Left renal pelvis (tissue), 4 donors: ENCODE data around the gene RNF121. TPM values are rescaled to one million over a fixed set of nuclear protein-coding genes. Genes with fewer than 3 reads are reported as not detected.

Experiments
- DNase-seq, 4 donors: peaks; one replicate each; pipeline ENCODE4 v3.0.0-alpha.2; 2013; ENCODE audit warnings: low read depth in 4 of 4, low spot score in 3 of 4
- polyA plus RNA-seq, 4 donors: library from polyadenylated mRNA; unstranded; fragments of 120-200 nt; gene quantifications; one replicate each; pipeline ENCODE4 v1.2.1, GENCODE V29; 2013; ENCODE audit not compliant: insufficient read length in 4 of 4

The RNF121 gene
- polyA plus RNA-seq, 4 donors, result 33.4 to 45.1 (median 41.4) TPM

- DNase-seq, result no peak
Measured at GRCh38 chr11:72026090-72026489, 97.2 kb downstream of the RNF121 start.

GRCh38 chr11:72030472-72031045, 101.7 kb downstream of the RNF121 start:
- DNase-seq, result no peak

- DNase-seq, result no peak
Measured at GRCh38 chr11:72036687-72037086, 107.8 kb downstream of the RNF121 start.

DNA sequence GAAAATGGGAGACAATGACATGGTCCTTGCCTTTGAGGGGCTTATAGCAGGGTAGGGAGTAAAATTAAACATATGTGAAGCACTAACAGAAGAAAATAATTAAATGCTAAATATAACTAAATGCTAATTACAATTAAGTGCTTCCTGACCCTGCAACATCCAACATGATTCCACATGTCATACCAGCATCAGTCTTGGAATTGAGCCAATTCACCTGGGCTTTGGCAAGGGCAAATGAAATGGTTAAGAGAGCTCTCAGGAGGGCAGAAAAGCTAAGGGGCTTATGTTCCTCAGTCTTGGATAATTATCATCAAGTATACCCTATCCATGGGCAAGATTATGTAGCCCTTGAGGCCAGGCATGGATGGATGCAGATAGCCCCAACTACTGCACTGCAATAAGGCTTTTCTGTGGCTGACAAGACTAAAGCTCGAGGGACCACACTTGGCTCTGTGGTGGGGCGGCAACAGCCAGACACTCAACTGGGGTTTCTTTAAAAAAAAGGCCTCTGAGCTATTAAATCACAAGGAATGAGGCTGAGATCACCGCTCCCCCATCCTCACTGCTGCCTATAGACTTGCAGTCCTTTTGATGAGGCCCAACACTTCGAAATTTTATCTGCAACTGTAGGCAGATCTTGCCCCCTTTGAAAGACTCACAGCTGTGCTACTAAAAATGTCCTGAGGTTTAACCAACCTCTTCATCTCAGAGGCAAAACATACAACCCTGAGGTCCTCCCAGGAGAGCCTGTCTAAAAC, 108.9 kb downstream of the RNF121 start:
- no peak for DNase-seq

DNA sequence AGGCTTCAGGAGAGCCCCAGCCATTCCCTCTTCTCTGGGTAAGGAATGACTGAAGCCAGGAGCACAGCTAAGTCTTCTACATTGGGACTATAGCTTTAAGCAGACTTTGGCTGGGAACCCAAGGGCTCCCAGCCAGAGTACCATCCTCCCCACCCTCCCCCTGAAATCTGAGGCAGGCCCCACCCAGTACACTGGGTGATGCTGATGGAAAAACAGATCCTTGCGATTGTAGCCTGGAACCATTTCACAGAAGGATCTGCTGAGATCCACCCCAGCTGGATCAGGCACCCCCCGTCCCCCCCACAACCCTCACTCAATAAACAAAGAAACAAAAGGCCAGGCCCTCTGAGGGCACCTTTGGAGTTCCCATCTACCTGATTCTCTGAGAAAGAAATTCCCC, 109.6 kb downstream of the RNF121 start:
- no peak for DNase-seq

DNA sequence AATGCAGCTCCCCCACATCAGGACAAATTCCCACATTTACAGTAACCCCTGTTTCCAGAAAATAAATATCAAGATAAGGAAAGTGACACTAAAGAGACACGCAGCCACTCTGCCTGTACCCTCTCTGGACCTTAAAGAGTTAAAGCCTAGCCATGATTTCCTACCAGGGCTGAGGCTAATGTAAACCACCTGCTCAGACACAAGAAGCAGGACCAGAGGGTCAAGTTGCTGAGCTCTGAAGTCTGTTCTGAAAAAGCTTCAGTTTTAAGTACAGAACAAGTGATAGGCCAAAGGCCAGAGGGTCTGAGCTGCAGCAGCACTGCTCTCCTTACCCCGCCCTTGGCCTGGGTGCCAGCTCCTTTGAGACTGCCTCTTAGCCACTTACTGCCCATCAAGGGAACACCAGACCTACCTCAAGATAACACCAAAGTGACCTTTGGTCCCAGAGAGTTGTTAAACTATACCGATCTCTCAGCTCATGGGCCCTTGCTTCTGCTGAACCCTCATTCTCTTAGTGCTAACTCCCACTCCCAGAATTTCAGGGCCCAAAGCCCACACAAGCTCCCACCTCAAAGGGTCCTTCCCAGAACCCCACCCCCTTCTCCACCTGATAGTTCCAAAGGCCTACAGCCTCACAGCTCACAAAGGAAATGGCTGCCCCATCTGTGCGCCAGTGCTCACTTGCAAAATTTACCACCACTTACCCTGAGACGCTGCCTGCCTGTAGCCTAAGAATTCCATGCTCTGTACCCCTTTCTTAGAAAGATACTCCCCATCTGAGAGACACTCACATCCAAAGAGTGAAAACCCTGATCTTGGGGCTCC, 110.4 kb downstream of the RNF121 start:
- DNase-seq, result no peak

- no peak for DNase-seq
Measured at GRCh38 chr11:72039856-72040401, 111.1 kb downstream of the RNF121 start.

GRCh38 chr11:72040491-72041363, 111.9 kb downstream of the RNF121 start:
- DNase-seq, result peak; percentile 91 to 93 (median 93)

- peak in 2 of 4 donors; percentile 57 to 59 for DNase-seq
Measured at GRCh38 chr11:72041364-72042063, 112.7 kb downstream of the RNF121 start.

GRCh38 chr11:72042064-72042745, 113.4 kb downstream of the RNF121 start:
- DNase-seq, result no peak

DNA sequence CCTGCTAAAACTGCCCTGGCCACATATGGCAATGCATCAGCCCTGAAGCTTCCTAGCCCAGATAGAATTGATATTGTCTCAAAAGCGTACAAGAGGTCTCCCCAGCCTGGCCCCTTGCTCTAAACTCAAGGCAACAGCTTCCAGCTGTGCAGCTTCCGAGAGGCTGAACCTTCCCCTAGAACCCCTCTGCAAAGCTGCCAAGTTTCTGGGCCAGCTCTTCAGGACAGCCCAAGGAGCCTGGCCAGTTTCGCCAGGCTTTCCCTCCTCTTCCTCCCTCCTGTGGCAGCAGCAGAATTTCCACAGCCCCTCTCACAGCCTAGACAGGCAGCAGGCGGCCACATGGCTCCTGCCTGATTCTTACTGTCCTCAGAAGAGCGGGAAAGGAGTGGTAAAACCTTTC, 117.0 kb downstream of the RNF121 start:
- DNase-seq, result no peak

Other genes starting within 250 kb of the RNF121 start
- not detected for gene DEFB108B, start 95.8 kb upstream of the RNF121 start, polyA plus RNA-seq
- 1 to 10 TPM in 2 of 4 donors, not detected in 2; 1.2 to 2.6 TPM for gene DEFB131B, start 50.6 kb upstream of the RNF121 start, polyA plus RNA-seq
- 1 to 10 TPM; 5.6 to 8.5 (median 6.5) TPM for gene XNDC1N, start 452 bp upstream of the RNF121 start, polyA plus RNA-seq
- gene IL18BP, start 69.9 kb downstream of the RNF121 start, polyA plus RNA-seq, result 10 to 100 TPM in 1 of 4 donors, 1 to 10 TPM in 3; 6.7 to 13.6 (median 9.2) TPM
- gene NUMA1, start 151.5 kb downstream of the RNF121 start, polyA plus RNA-seq, result 100 to 1,000 TPM; 232 to 325 (median 266) TPM
- gene LRRC51, start 151.8 kb downstream of the RNF121 start, polyA plus RNA-seq, result 10 to 100 TPM; 13.0 to 30.4 (median 23.9) TPM
- gene LAMTOR1, start 174.3 kb downstream of the RNF121 start, polyA plus RNA-seq, result 100 to 1,000 TPM in 2 of 4 donors, 10 to 100 TPM in 2; 95.8 to 125 (median 104) TPM
- gene TOMT, start 176.9 kb downstream of the RNF121 start, polyA plus RNA-seq, result not detected
- 10 to 100 TPM; 30.0 to 53.0 (median 47.6) TPM for gene ANAPC15, start 183.6 kb downstream of the RNF121 start, polyA plus RNA-seq
- gene FOLR3, start 206.7 kb downstream of the RNF121 start, polyA plus RNA-seq, result 1 to 10 TPM in 3 of 4 donors, not detected in 1; 1.6 to 2.7 (median 2.2) TPM